Adipose tissue (tissue), 3 donors: ENCODE results near the gene FXYD4. TPM values are rescaled to one million over a fixed set of nuclear protein-coding genes. Genes with fewer than 3 reads are reported as not detected.

Experiments
- polyA plus RNA-seq, 3 donors: library from polyadenylated mRNA; stranded (reverse); fragments of 200-250 nt; gene quantifications; one replicate each; pipeline ENCODE4 v1.2.3, GENCODE V29; 2013
- donor health status: healthy with polysubstance abuse.
- donor health status: Bipolar disorder and iron deficiency.
- donor health status: healthy.

Gene FXYD4
- polyA plus RNA-seq, 3 donors: 0.15 to 0.77 TPM; not detected in 1

Other genes with a start within 250 kb of the FXYD4 start
- gene CSGALNACT2, start 233.2 kb upstream of the FXYD4 start, polyA plus RNA-seq: 10 to 100 TPM in 2 of 3 donors, 1 to 10 TPM in 1; 4.4 to 19.3 (median 12.2) TPM
- 1 to 10 TPM in 1 of 3 donors, under 1 TPM in 2; 0.45 to 3.1 (median 0.59) TPM for gene RASGEF1A, start 104.6 kb upstream of the FXYD4 start, polyA plus RNA-seq
- gene HNRNPF, start 37.5 kb downstream of the FXYD4 start, polyA plus RNA-seq: 100 to 1,000 TPM in 2 of 3 donors, 10 to 100 TPM in 1; 90.0 to 174 (median 103) TPM
- 1 to 10 TPM; 4.2 to 4.8 (median 4.4) TPM for gene ZNF487, start 65.5 kb downstream of the FXYD4 start, polyA plus RNA-seq
- 1 to 10 TPM; 1.6 to 2.8 (median 2.2) TPM for gene ZNF239, start 203.0 kb downstream of the FXYD4 start, polyA plus RNA-seq
- gene ZNF485, start 234.8 kb downstream of the FXYD4 start, polyA plus RNA-seq: 1 to 10 TPM; 1.4 to 3.1 (median 1.8) TPM